WTC11 (cell line): ENCODE data around the gene MNT. TPM values are rescaled to one million over a fixed set of nuclear protein-coding genes. Genes with fewer than 3 reads are reported as not detected.
A peak's percentile ranks its signal among the peaks of the same experiment; 100 is the strongest.

ENCODE experiments used
- ATAC-seq: fragments of 200-7000 bp; cut with Tn5 transposase; 2 replicates; pipeline ENCODE4 v1.10.0; 2021; ENCODE audit warnings: mild to moderate bottlenecking, moderate library complexity
- CTCF ChIA-PET: fragments of 300-600 bp; sonication (Branson Sonifier 250); formaldehyde crosslinking; loops from one replicate; lab custom pipeline; 2021; ENCODE audit warnings: antibody characterized with exemption; lab: Charles Lee
- POLR2A ChIA-PET: fragments of 350-600 bp; sonication (Branson Sonifier 250); formaldehyde crosslinking; loops from one replicate; lab custom pipeline; 2021; ENCODE audit warnings: antibody characterized with exemption; lab: Charles Lee
- DNase-seq: peaks from one replicate; pipeline ENCODE4 v3.0.0; 2021; ENCODE audit warnings: low spot score
- H3K27ac Mint-ChIP-seq: 2 replicates; pipeline ENCODE4 v1.8.0; 2021; ENCODE audit warnings: mixed read lengths
- H3K27me3 Mint-ChIP-seq: 2 replicates; pipeline ENCODE4 v1.8.0; 2021; ENCODE audit warnings: low read depth, mild to moderate bottlenecking, moderate library complexity, mixed read lengths
- H3K36me3 Mint-ChIP-seq: 2 replicates; pipeline ENCODE4 v1.8.0; 2021; ENCODE audit warnings: mixed read lengths
- H3K4me1 Mint-ChIP-seq: 2 replicates; pipeline ENCODE4 v1.8.0; 2022; ENCODE audit warnings: mixed read lengths
- H3K4me3 Mint-ChIP-seq: 2 replicates; pipeline ENCODE4 v1.8.0; 2021; ENCODE audit warnings: mild to moderate bottlenecking, moderate library complexity, mixed read lengths
- H3K9me3 Mint-ChIP-seq: 2 replicates; pipeline ENCODE4 v1.8.0; 2021; ENCODE audit warnings: mixed read lengths
- CBFB ChIP-seq: sonication (generic); formaldehyde crosslinking; IDR thresholded peaks from 2 replicates; pipeline ENCODE4 v1.8.1; 2022; ENCODE audit warnings: mild to moderate bottlenecking, low read depth, missing genetic modification reagents
- E2F4 ChIP-seq: sonication (generic); formaldehyde crosslinking; IDR thresholded peaks from 2 replicates; pipeline ENCODE4 v1.8.1; 2022; ENCODE audit warnings: low read depth, mild to moderate bottlenecking, moderate library complexity, missing genetic modification reagents, borderline replicate concordance
- ESRRA ChIP-seq: sonication (generic); formaldehyde crosslinking; IDR thresholded peaks from 2 replicates; pipeline ENCODE4 v1.8.1; 2022; ENCODE audit warnings: mild to moderate bottlenecking, missing genetic modification reagents, borderline replicate concordance
- FOXK1 ChIP-seq: sonication (generic); formaldehyde crosslinking; IDR thresholded peaks from 2 replicates; pipeline ENCODE4 v1.8.0; 2022; ENCODE audit warnings: mild to moderate bottlenecking, moderate library complexity, missing genetic modification reagents
- FOXP4 ChIP-seq: sonication (generic); formaldehyde crosslinking; IDR thresholded peaks from 2 replicates; pipeline ENCODE4 v1.8.0; 2022; ENCODE audit warnings: mild to moderate bottlenecking, missing genetic modification reagents
- HMGA2 ChIP-seq: fragments of 250-450 bp; sonication (Bioruptor Pico); IDR thresholded peaks from 2 replicates; pipeline ENCODE4 v1.4.0; 2021; ENCODE audit warnings: mild to moderate bottlenecking, moderate library complexity
- IRF1 ChIP-seq: sonication (generic); formaldehyde crosslinking; IDR thresholded peaks from 2 replicates; pipeline ENCODE4 v1.8.0; 2023; ENCODE audit warnings: missing genetic modification reagents
- IRF2 ChIP-seq: sonication (generic); formaldehyde crosslinking; IDR thresholded peaks from 2 replicates; pipeline ENCODE4 v1.8.0; 2022; ENCODE audit warnings: low read depth, missing genetic modification reagents, borderline replicate concordance
- MYBL2 ChIP-seq: sonication (generic); formaldehyde crosslinking; IDR thresholded peaks from 2 replicates; pipeline ENCODE4 v1.8.1; 2023; ENCODE audit warnings: mild to moderate bottlenecking, moderate library complexity, missing genetic modification reagents
- NFATC4 ChIP-seq: fragments of 250-450 bp; sonication (Bioruptor Pico); IDR thresholded peaks from 2 replicates; pipeline ENCODE4 v1.9.0; 2021; ENCODE audit warnings: mild to moderate bottlenecking
- NR1H2 ChIP-seq: sonication (generic); formaldehyde crosslinking; IDR thresholded peaks from 2 replicates; pipeline ENCODE4 v1.9.0; 2021; ENCODE audit warnings: mild to moderate bottlenecking, moderate library complexity, missing genetic modification reagents
- NR2C2 ChIP-seq: sonication (generic); formaldehyde crosslinking; IDR thresholded peaks from 2 replicates; pipeline ENCODE4 v1.8.0; 2022; ENCODE audit warnings: mild to moderate bottlenecking, missing genetic modification reagents
- PRDM15 ChIP-seq: sonication (generic); formaldehyde crosslinking; IDR thresholded peaks from 2 replicates; pipeline ENCODE4 v1.8.0; 2022; ENCODE audit warnings: missing genetic modification reagents
- PRRX2 ChIP-seq: fragments of 250-450 bp; sonication (Bioruptor Pico); IDR thresholded peaks from 2 replicates; pipeline ENCODE4 v1.8.0; 2021; ENCODE audit warnings: mild to moderate bottlenecking
- SMAD3 ChIP-seq: sonication (generic); formaldehyde crosslinking; IDR thresholded peaks from 2 replicates; pipeline ENCODE4 v1.8.0; 2022; ENCODE audit warnings: missing genetic modification reagents, mild to moderate bottlenecking, borderline replicate concordance
- TEAD1 ChIP-seq: sonication (generic); formaldehyde crosslinking; IDR thresholded peaks from 2 replicates; pipeline ENCODE4 v1.8.0; 2022; ENCODE audit warnings: mild to moderate bottlenecking, missing genetic modification reagents
- TEAD4 ChIP-seq: sonication (generic); formaldehyde crosslinking; IDR thresholded peaks from 2 replicates; pipeline ENCODE4 v1.8.0; 2022; ENCODE audit warnings: mild to moderate bottlenecking, missing genetic modification reagents
- TP53 ChIP-seq: sonication (generic); formaldehyde crosslinking; IDR thresholded peaks from 2 replicates; pipeline ENCODE4 v1.8.1; 2023; ENCODE audit warnings: mild to moderate bottlenecking, missing genetic modification reagents
- ZBTB43 ChIP-seq: sonication (generic); formaldehyde crosslinking; IDR thresholded peaks from 2 replicates; pipeline ENCODE4 v1.8.1; 2023; ENCODE audit warnings: mild to moderate bottlenecking, missing genetic modification reagents
- ZNF138 ChIP-seq: sonication (generic); formaldehyde crosslinking; conservative IDR thresholded peaks from 2 replicates; pipeline ENCODE4 v1.8.1; 2022; ENCODE audit warnings: mild to moderate bottlenecking, moderate library complexity, missing genetic modification reagents
- ZNF281 ChIP-seq: sonication (generic); formaldehyde crosslinking; IDR thresholded peaks from 2 replicates; pipeline ENCODE4 v1.8.0; 2023; ENCODE audit warnings: mild to moderate bottlenecking, missing genetic modification reagents
- ZNF416 ChIP-seq: fragments of 250-450 bp; sonication (Bioruptor Pico); IDR thresholded peaks from 2 replicates; pipeline ENCODE4 v1.9.0; 2021; ENCODE audit warnings: mild to moderate bottlenecking, inconsistent platforms
- ZNF423 ChIP-seq: fragments of 250-450 bp; sonication (Bioruptor Pico); IDR thresholded peaks from 2 replicates; pipeline ENCODE4 v2.1.2; 2022; ENCODE audit warnings: mild to moderate bottlenecking, moderate library complexity
- ZNF512 ChIP-seq: sonication (generic); formaldehyde crosslinking; IDR thresholded peaks from 2 replicates; pipeline ENCODE4 v1.8.1; 2022; ENCODE audit warnings: missing genetic modification reagents, borderline replicate concordance
- total RNA-seq: library from RNA; stranded (reverse); gene quantifications from 3 replicates; pipeline ENCODE4 v1.2.3, GENCODE V29; 2021

The MNT gene
- total RNA-seq, 1 experiment from 2014 or later = 21.6 TPM

GRCh38 chr17:2392252-2393173, 8.3 kb downstream of the MNT start:
- Mint-ChIP-seq H3K27ac (peak overlapping the region; percentile 78), H3K9me3 (no peaks in the 10 kb centered on the region), H3K27me3 (no peaks in the 10 kb centered on the region), H3K4me1 (peaks cover 42% of the 10 kb centered on the region), H3K36me3 (peaks cover 3% of the 10 kb centered on the region; the same call in 1 of the 2 replicates), H3K4me3 (peak overlapping the region; percentile 80)
- ATAC-seq (peak; percentile 59), DNase-seq (peak; percentile 94)
- POLR2A ChIA-PET = interaction anchor here (0.6 to 2.2 kb wide), 7 partner anchors 9 to 294 kb away, joined by 3 to 13 read pairs (median 3); no protein-coding TSS in a partner anchor
- CTCF ChIA-PET = interaction anchor here (0.6 to 5.2 kb wide), 14 partner anchors 9 to 744 kb away, joined by 3 to 84 read pairs (median 4); partner anchors contain the start of gene TSR1
- TF ChIP-seq ZNF423 (CRISPR knock-in tag) (no peak), CBFB (CRISPR knock-in tag) (no peak), ZNF512 (CRISPR knock-in tag) (no peak), IRF1 (CRISPR knock-in tag) (no peak), NR1H2 (CRISPR knock-in tag) (no peak), ZNF138 (no peak), IRF2 (CRISPR knock-in tag) (no peak), PRRX2 (no peak), SMAD3 (no peak), TP53 (CRISPR knock-in tag) (no peak), ZBTB43 (CRISPR knock-in tag) (no peak), TEAD1 (CRISPR knock-in tag) (no peak), ZNF416 (CRISPR knock-in tag) (no peak), NFATC4 (CRISPR knock-in tag) (no peak), NR2C2 (no peak), MYBL2 (CRISPR knock-in tag) (peak; percentile 75; the same call in 1 of the 2 replicates), FOXP4 (peak; percentile 34; the same call in 1 of the 2 replicates), HMGA2 (CRISPR knock-in tag) (no peak), PRDM15 (CRISPR knock-in tag) (no peak), E2F4 (CRISPR knock-in tag) (no peak; the same call in 1 of the 2 replicates), FOXK1 (CRISPR knock-in tag) (peak; percentile 51; the same call in 1 of the 2 replicates), ESRRA (CRISPR knock-in tag) (no peak; the same call in 1 of the 2 replicates), ZNF281 (CRISPR knock-in tag) (no peak), TEAD4 (no peak)
